IPS DF 6.9 (cell line): ENCODE results near the gene FLVCR1.
"Not testable (repeated sequence)": the region's sequence is repeated elsewhere in the genome, so short reads cannot be mapped to it uniquely, and the experiment has no call there.

ENCODE experiments used
- DNase-seq: peaks from one replicate; pipeline ENCODE4 v3.0.0-alpha.2; 2013; ENCODE audit warnings: low read depth, low spot score
- H3K27ac ChIP-seq: one replicate; pipeline ENCODE4 v1.5.1; 2013; ENCODE audit warnings: low read length, control low read depth
- H3K27me3 ChIP-seq: 2 replicates; pipeline ENCODE4 v1.6.1; 2013; ENCODE audit warnings: mild to moderate bottlenecking, low read length; ENCODE audit not compliant: control insufficient read depth, insufficient read depth
- H3K36me3 ChIP-seq: 2 replicates; pipeline ENCODE4 v1.6.1; 2013; ENCODE audit warnings: low read length; ENCODE audit not compliant: control insufficient read depth, insufficient read depth
- H3K4me1 ChIP-seq: 2 replicates; pipeline ENCODE4 v1.6.1; 2013; ENCODE audit warnings: low read length; ENCODE audit not compliant: control insufficient read depth, insufficient read depth
- H3K4me3 ChIP-seq: 2 replicates; pipeline ENCODE4 v1.5.1; 2013; ENCODE audit warnings: mild to moderate bottlenecking, low read length
- H3K9me3 ChIP-seq: 2 replicates; pipeline ENCODE4 v1.6.1; 2013; ENCODE audit warnings: low read length, inconsistent platforms; ENCODE audit not compliant: control insufficient read depth, insufficient read depth
- WGBS: extraction: QIAGEN DNeasy Blood & Tissue Kit; methylation state at CpG from one replicate; pipeline ENCODE4 v1.1.7; 2013; ENCODE audit warnings: mixed read lengths, missing lambda C conversion rate; ENCODE audit not compliant: insufficient read length, insufficient coverage; 5-methylcytosine and 5-hydroxymethylcytosine counted together

The FLVCR1 gene

GRCh38 chr1:212828395-212828794, 29.7 kb upstream of the FLVCR1 start:
- Histone ChIP-seq H3K36me3 (no peaks in the 10 kb centered on the region), H3K27ac (no peak overlapping the region), H3K27me3 (no peaks in the 10 kb centered on the region), H3K4me3 (no peak overlapping the region), H3K9me3 (no peaks in the 10 kb centered on the region; the same call in 1 of the 2 replicates), H3K4me1 (no peaks in the 10 kb centered on the region)
- WGBS, result no CpG with 5 or more reads among the region's 2 CpGs
- DNase-seq, result no peak

- H3K4me1 ChIP-seq, H3K27ac ChIP-seq, DNase-seq, H3K4me3 ChIP-seq, H3K27me3 ChIP-seq, H3K36me3 ChIP-seq, H3K9me3 ChIP-seq: not testable (repeated sequence)
- no CpG with 5 or more reads among the region's 8 CpGs for WGBS
Measured at GRCh38 chr1:212833211-212834207, 24.6 kb upstream of the FLVCR1 start.

- no peaks in the 10 kb centered on the region for H3K36me3 ChIP-seq
- H3K9me3 ChIP-seq, result no peaks in the 10 kb centered on the region
- H3K4me1 ChIP-seq, result no peaks in the 10 kb centered on the region
- H3K27me3 ChIP-seq, result no peaks in the 10 kb centered on the region
- no CpG with 5 or more reads among the region's 5 CpGs for WGBS
- H3K27ac ChIP-seq, result no peak overlapping the region
- no peak for DNase-seq
- H3K4me3 ChIP-seq, result no peak overlapping the region
Measured at GRCh38 chr1:212838145-212838544, 19.9 kb upstream of the FLVCR1 start.

- not testable (repeated sequence) for DNase-seq, H3K4me3 ChIP-seq, H3K27me3 ChIP-seq, H3K36me3 ChIP-seq, H3K9me3 ChIP-seq, H3K4me1 ChIP-seq, H3K27ac ChIP-seq
- WGBS, result no CpG with 5 or more reads among the region's 3 CpGs
Measured at GRCh38 chr1:212844521-212844920, 13.6 kb upstream of the FLVCR1 start.

- H3K4me1 ChIP-seq, result no peaks in the 10 kb centered on the region
- H3K36me3 ChIP-seq, result no peaks in the 10 kb centered on the region
Measured at GRCh38 chr1:212847549-212847948, 10.5 kb upstream of the FLVCR1 start, which contains the start of gene SPATA45. TSS of gene SPATA45 (minus strand) at chr1:212847649. CDS start at chr1:212836149, 11,500 bp downstream.

GRCh38 chr1:212852105-212852688, 5.9 kb upstream of the FLVCR1 start:
- no peaks in the 10 kb centered on the region for H3K36me3 ChIP-seq
- H3K9me3 ChIP-seq, result no peaks in the 10 kb centered on the region
- WGBS, result no CpG with 5 or more reads among the region's 5 CpGs
- no peaks in the 10 kb centered on the region for H3K27me3 ChIP-seq
- peaks cover 3% of the 10 kb centered on the region for H3K4me1 ChIP-seq
- H3K4me3 ChIP-seq, result no peak overlapping the region
- DNase-seq, result no peak
- no peak overlapping the region for H3K27ac ChIP-seq

More at GRCh38 chr1:212847549-212847948, 10.5 kb upstream of the FLVCR1 start, which contains the start of gene SPATA45:
- Histone ChIP-seq H3K27me3 (no peaks in the 10 kb centered on the region), H3K4me3 (no peak within 1 kb of the TSS), H3K27ac (no peak within 1 kb of the TSS), H3K9me3 (no peaks in the 10 kb centered on the region)
- no CpG with 5 or more reads among the region's 4 CpGs for WGBS
- no peak for DNase-seq

- Histone ChIP-seq H3K4me1 (peaks cover 3% of the 10 kb centered on the region), H3K36me3 (no peaks in the 10 kb centered on the region), H3K27me3 (no peaks in the 10 kb centered on the region), H3K9me3 (no peaks in the 10 kb centered on the region), H3K27ac (no peak overlapping the region), H3K4me3 (no peak overlapping the region)
- no CpG with 5 or more reads among the region's 5 CpGs for WGBS
- no peak for DNase-seq
Measured at GRCh38 chr1:212853658-212854057, 4.4 kb upstream of the FLVCR1 start.

- no peak overlapping the region for H3K27ac ChIP-seq
- H3K4me1 ChIP-seq, result peaks cover 3% of the 10 kb centered on the region
- no peak for DNase-seq
- H3K27me3 ChIP-seq, result no peaks in the 10 kb centered on the region
- H3K36me3 ChIP-seq, result no peaks in the 10 kb centered on the region
- peak overlapping the region; percentile 81; the same call in 1 of the 2 replicates for H3K4me3 ChIP-seq
- H3K9me3 ChIP-seq, result no peaks in the 10 kb centered on the region
- no CpG with 5 or more reads among the region's 16 CpGs for WGBS
Measured at GRCh38 chr1:212856755-212857154, 1.3 kb upstream of the FLVCR1 start.

- no CpG with 5 or more reads among the region's 54 CpGs for WGBS
- DNase-seq, result no peak
- H3K4me1 ChIP-seq, result peaks cover 2% of the 10 kb centered on the region
Measured at GRCh38 chr1:212858461-212859265, 588 bp downstream of the FLVCR1 start.

More at GRCh38 chr1:212858461-212859265, 588 bp downstream of the FLVCR1 start:
- Histone ChIP-seq H3K9me3 (no peaks in the 10 kb centered on the region), H3K36me3 (no peaks in the 10 kb centered on the region), H3K27ac (no peak overlapping the region), H3K27me3 (no peaks in the 10 kb centered on the region), H3K4me3 (peak overlapping the region; percentile 81)
